Endodermal cell (in vitro differentiated cells): ENCODE measurements around the gene PRPF18. TPM values are rescaled to one million over a fixed set of nuclear protein-coding genes. Genes with fewer than 3 reads are reported as not detected.

Experiments
- DNase-seq: peaks from one replicate; pipeline ENCODE4 v3.0.0-alpha.2; 2017
- H3K27ac ChIP-seq: 2 replicates; pipeline ENCODE4 v1.5.1; 2013; ENCODE audit warnings: mild to moderate bottlenecking, low read depth, low read length, moderate library complexity
- H3K27me3 ChIP-seq: 2 replicates; pipeline ENCODE4 v1.6.1; 2013; ENCODE audit warnings: mild to moderate bottlenecking, low read length, moderate library complexity; ENCODE audit not compliant: insufficient read depth, control insufficient read depth, poor library complexity, severe bottlenecking
- H3K36me3 ChIP-seq: 2 replicates; pipeline ENCODE4 v1.7.0; 2013; ENCODE audit warnings: mild to moderate bottlenecking, low read length, moderate library complexity; ENCODE audit not compliant: control insufficient read depth, insufficient read depth
- H3K4me1 ChIP-seq: one replicate; pipeline ENCODE4 v1.7.0; 2013; ENCODE audit warnings: low read length; ENCODE audit not compliant: control insufficient read depth, insufficient read depth
- H3K4me3 ChIP-seq: 2 replicates; pipeline ENCODE4 v1.5.1; 2013; ENCODE audit warnings: mild to moderate bottlenecking, low read length, moderate library complexity
- H3K9ac ChIP-seq: 2 replicates; pipeline ENCODE4 v1.6.1; 2013; ENCODE audit warnings: mild to moderate bottlenecking, low read length, moderate library complexity; ENCODE audit not compliant: poor library complexity, severe bottlenecking; ENCODE audit errors: extremely low read depth
- H3K9me3 ChIP-seq: 2 replicates; pipeline ENCODE4 v1.6.1; 2013; ENCODE audit warnings: mild to moderate bottlenecking, low read length, moderate library complexity; ENCODE audit not compliant: control insufficient read depth
- H3K27ac Mint-ChIP-seq: 2 replicates; pipeline ENCODE4 v1.8.0; 2020; ENCODE audit warnings: mixed read lengths
- H3K27me3 Mint-ChIP-seq: 2 replicates; pipeline ENCODE4 v1.8.0; 2021; ENCODE audit warnings: mild to moderate bottlenecking, mixed read lengths; ENCODE audit not compliant: insufficient read depth
- H3K36me3 Mint-ChIP-seq: 2 replicates; pipeline ENCODE4 v1.8.0; 2020; ENCODE audit warnings: low read depth, mixed read lengths
- H3K4me1 Mint-ChIP-seq: 2 replicates; pipeline ENCODE4 v1.8.0; 2020; ENCODE audit warnings: mixed read lengths
- H3K4me3 Mint-ChIP-seq: 2 replicates; pipeline ENCODE4 v1.8.0; 2020; ENCODE audit warnings: mild to moderate bottlenecking, moderate library complexity, mixed read lengths
- H3K9me3 Mint-ChIP-seq: 2 replicates; pipeline ENCODE4 v1.8.0; 2020; ENCODE audit warnings: mild to moderate bottlenecking, mixed read lengths
- CTCF ChIP-seq: fragments of 200-600 bp; sonication (generic); conservative IDR thresholded peaks from 2 replicates; pipeline ENCODE4 v1.5.0; 2021; ENCODE audit warnings: antibody characterized with exemption, mild to moderate bottlenecking
- WGBS, 2 experiments: methylation state at CpG; one replicate each; pipeline versions ENCODE4 v1.1.5 to v1.1.7; 2013; ENCODE audit warnings: missing lambda C conversion rate in 2 of 2, mixed read lengths in 1 of 2; ENCODE audit not compliant: insufficient coverage in 1 of 2, insufficient read length in 1 of 2; 5-methylcytosine and 5-hydroxymethylcytosine counted together
- total RNA-seq, 2 donors: library from RNA; stranded (reverse); fragmentation: NEBNext Ultra II Directional in 1 of 2; extraction: Animal tissue kit (Norgen Biotek cat#: 25700) in 1 of 2; gene quantifications; 2 replicates in 1 of 2; 3 replicates in 1 of 2; pipeline ENCODE4 v1.2.1, GENCODE V29; 2021

PRPF18 gene
- total RNA-seq, 2 donors from 2014 or later: 19.1 to 20.4 TPM

GRCh38 chr10:13637894-13638293 is 51.1 kb downstream of the PRPF18 start:
- H3K27ac ChIP-seq: no peak overlapping the region
- no peak for TF ChIP-seq CTCF
- no peak overlapping the region for H3K4me3 Mint-ChIP-seq
- no peak for DNase-seq
- H3K4me1 ChIP-seq: no peaks in the 10 kb centered on the region
- peaks cover 54% of the 10 kb centered on the region for H3K36me3 Mint-ChIP-seq
- H3K9ac ChIP-seq: no peak overlapping the region
- no peaks in the 10 kb centered on the region for H3K27me3 Mint-ChIP-seq
- peaks cover 15% of the 10 kb centered on the region for H3K9me3 ChIP-seq
- WGBS, 2 experiments: 97 to 100% methylated on average over 2 to 5 of the region's 5 CpGs
- no peak overlapping the region for H3K4me3 ChIP-seq
- no peaks in the 10 kb centered on the region for H3K27me3 ChIP-seq
- peaks cover 8% of the 10 kb centered on the region for H3K4me1 Mint-ChIP-seq
- no peak overlapping the region for H3K27ac Mint-ChIP-seq
- H3K36me3 ChIP-seq: peaks cover 10% of the 10 kb centered on the region
- H3K9me3 Mint-ChIP-seq: peaks cover 19% of the 10 kb centered on the region

- Histone ChIP-seq H3K27ac (no peak overlapping the region), H3K9ac (no peak overlapping the region), H3K27me3 (no peaks in the 10 kb centered on the region), H3K9me3 (peaks cover 19% of the 10 kb centered on the region), H3K4me1 (no peaks in the 10 kb centered on the region), H3K36me3 (peaks cover 34% of the 10 kb centered on the region), H3K4me3 (no peak overlapping the region)
- no peak for DNase-seq
- H3K36me3 Mint-ChIP-seq: peaks cover 72% of the 10 kb centered on the region
- H3K27ac Mint-ChIP-seq: no peak overlapping the region
- H3K4me1 Mint-ChIP-seq: no peaks in the 10 kb centered on the region
- H3K27me3 Mint-ChIP-seq: no peaks in the 10 kb centered on the region
- no peak overlapping the region for H3K4me3 Mint-ChIP-seq
- 93 to 96% methylated on average over 2 of the region's 2 CpGs for WGBS, 2 experiments
- TF ChIP-seq CTCF: no peak
- H3K9me3 Mint-ChIP-seq: peaks cover 21% of the 10 kb centered on the region
Measured at GRCh38 chr10:13642293-13642692, 55.5 kb downstream of the PRPF18 start.

GRCh38 chr10:13643016-13643415 is 56.3 kb downstream of the PRPF18 start:
- no peaks in the 10 kb centered on the region for H3K4me1 ChIP-seq
- TF ChIP-seq CTCF: no peak
- no peak for DNase-seq
- H3K9me3 ChIP-seq: peaks cover 19% of the 10 kb centered on the region
- H3K27me3 ChIP-seq: no peaks in the 10 kb centered on the region
- no peak overlapping the region for H3K27ac Mint-ChIP-seq
- no peak overlapping the region for H3K27ac ChIP-seq
- WGBS, 2 experiments: 88 to 90% methylated on average over 7 of the region's 7 CpGs
- no peak overlapping the region for H3K9ac ChIP-seq
- no peak overlapping the region for H3K4me3 Mint-ChIP-seq
- no peak overlapping the region for H3K4me3 ChIP-seq
- H3K36me3 Mint-ChIP-seq: peaks cover 70% of the 10 kb centered on the region
- H3K27me3 Mint-ChIP-seq: no peaks in the 10 kb centered on the region
- H3K4me1 Mint-ChIP-seq: no peaks in the 10 kb centered on the region
- H3K36me3 ChIP-seq: peaks cover 37% of the 10 kb centered on the region
- H3K9me3 Mint-ChIP-seq: peaks cover 21% of the 10 kb centered on the region
